ENCODE measurements around the gene C1orf53. TPM values are rescaled to one million over a fixed set of nuclear protein-coding genes. Genes with fewer than 3 reads are reported as not detected.

The C1orf53 gene
- total RNA-seq, 1 donor from 2014 or later: 1.7 TPM

- DNase-seq (ENCODE audit: low spot score): no peak
Measured at GRCh38 chr1:197907846-197908616, 5.6 kb downstream of the C1orf53 start.

- no peak for DNase-seq (ENCODE audit: low spot score)
Measured at GRCh38 chr1:197908716-197909220, 6.3 kb downstream of the C1orf53 start.

- no peak for DNase-seq (ENCODE audit: low spot score)
Measured at GRCh38 chr1:197909384-197909783, 7.0 kb downstream of the C1orf53 start.

GRCh38 chr1:197910120-197910991 is 7.9 kb downstream of the C1orf53 start:
- DNase-seq (ENCODE audit: low spot score): no peak

- no peak for DNase-seq (ENCODE audit: low spot score)
Measured at GRCh38 chr1:197911111-197911856, 8.9 kb downstream of the C1orf53 start.

- DNase-seq (ENCODE audit: low spot score): no peak
Measured at GRCh38 chr1:197911857-197912696, 9.6 kb downstream of the C1orf53 start.

GRCh38 chr1:197912739-197913494 is 10.5 kb downstream of the C1orf53 start:
- DNase-seq (ENCODE audit: low spot score): no peak

GRCh38 chr1:197913495-197914276 is 11.3 kb downstream of the C1orf53 start:
- DNase-seq (ENCODE audit: low spot score): no peak

- no peak for DNase-seq (ENCODE audit: low spot score)
Measured at GRCh38 chr1:197914510-197914909, 12.1 kb downstream of the C1orf53 start.

GRCh38 chr1:197915260-197915861 is 12.9 kb downstream of the C1orf53 start:
- DNase-seq (ENCODE audit: low spot score): no peak

GRCh38 chr1:197915862-197916499 is 13.6 kb downstream of the C1orf53 start:
- DNase-seq (ENCODE audit: low spot score): no peak

GRCh38 chr1:197916500-197916983 is 14.1 kb downstream of the C1orf53 start:
- no peak for DNase-seq (ENCODE audit: low spot score)

GRCh38 chr1:197917805-197918651 is 15.6 kb downstream of the C1orf53 start:
- no peak for DNase-seq (ENCODE audit: low spot score)

GRCh38 chr1:197918807-197919345 is 16.4 kb downstream of the C1orf53 start:
- DNase-seq (ENCODE audit: low spot score): no peak

- DNase-seq (ENCODE audit: low spot score): no peak
Measured at GRCh38 chr1:197919346-197920066, 17.1 kb downstream of the C1orf53 start.

- DNase-seq (ENCODE audit: low spot score): no peak
Measured at GRCh38 chr1:197920067-197920396, 17.6 kb downstream of the C1orf53 start.
